ENCODE measurements around the gene SST. TPM values are rescaled to one million over a fixed set of nuclear protein-coding genes. Genes with fewer than 3 reads are reported as not detected.

The SST gene
- total and polyA plus RNA-seq, 2 of the 4 experiments (the other 2 are of a cell fraction) = not detected

DNA sequence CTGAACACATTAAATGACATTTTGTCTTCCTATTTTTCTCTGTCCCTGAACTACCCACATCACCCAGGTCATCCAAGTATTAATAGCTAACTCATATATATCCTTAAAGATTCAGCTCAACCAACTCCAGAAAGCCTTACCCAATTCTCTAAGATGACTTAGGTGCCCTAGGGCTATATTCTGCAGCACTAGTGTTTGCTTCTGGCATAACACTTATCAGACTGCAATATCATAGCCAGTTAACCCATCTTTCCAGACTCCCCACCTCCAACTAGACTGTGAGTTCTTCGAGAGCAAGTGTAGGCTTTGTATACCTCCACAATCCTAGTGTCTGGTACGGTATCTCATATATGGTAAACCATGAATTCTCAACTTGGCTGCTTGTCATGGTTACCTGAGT, 50.7 kb downstream of the SST start:
- Histone ChIP-seq H3K4me3 (ENCODE audit: insufficient read depth, low read depth, low read length) (no peak overlapping the region), H3K9ac (ENCODE audit: low read depth, low read length) (no peak overlapping the region), H2AK9ac (replicated peaks; ENCODE audit: low read depth, low read length, poor library complexity) (no peak overlapping the region), H4K91ac (ENCODE audit: insufficient read depth, low read depth, low read length) (no peak overlapping the region), H3K27me3 (ENCODE audit: control insufficient read depth, insufficient read depth, low read length) (peaks cover 12% of the 10 kb centered on the region), H3K18ac (ENCODE audit: low read depth, low read length) (no peak overlapping the region), H2BK20ac (ENCODE audit: low read depth, low read length) (no peak overlapping the region), H3K9me3 (ENCODE audit: control insufficient read depth, insufficient read depth, low read length) (no peaks in the 10 kb centered on the region), H3K4me2 (ENCODE audit: low read depth, low read length) (no peak overlapping the region), H2AFZ (replicated peaks; ENCODE audit: low read length, poor library complexity) (no peak overlapping the region), H3K27ac (ENCODE audit: insufficient read depth, low read length) (no peak overlapping the region), H3K56ac (ENCODE audit: extremely low read depth, insufficient read depth, low read length) (no peak overlapping the region), H4K5ac (ENCODE audit: low read depth, low read length) (no peak overlapping the region), H3K23ac (ENCODE audit: low read depth, low read length) (no peak overlapping the region), H3K36me3 (ENCODE audit: control insufficient read depth, insufficient read depth, low read length) (no peaks in the 10 kb centered on the region), H3K79me1 (ENCODE audit: low read depth in 1 of 2, low read length in 2 of 2) (no peaks in the 10 kb centered on the region), H3K4ac (ENCODE audit: low read depth, low read length) (no peak overlapping the region), H2BK15ac (ENCODE audit: low read depth, low read length) (no peak overlapping the region), H4K20me1 (ENCODE audit: insufficient read depth, low read length) (no peaks in the 10 kb centered on the region), H2BK120ac (ENCODE audit: low read depth, low read length) (no peak overlapping the region), H3K9me1 (ENCODE audit: insufficient read depth, low read length) (no peaks in the 10 kb centered on the region), H4K8ac (ENCODE audit: low read depth in 2 of 2, low read length in 2 of 2) (no peak overlapping the region), H2BK5ac (ENCODE audit: low read depth, low read length, poor library complexity, severe bottlenecking) (no peak overlapping the region), H3K14ac (replicated peaks; ENCODE audit: low read depth, low read length) (no peak overlapping the region), H2AK5ac (ENCODE audit: low read depth, low read length) (no peak overlapping the region), H3K4me1 (ENCODE audit: control insufficient read depth, insufficient read depth, low read length) (no peaks in the 10 kb centered on the region)
- no peak for DNase-seq
- POLR2A ChIA-PET (ENCODE audit: unreplicated experiment) = no interaction called here
- no peak for ATAC-seq (ENCODE audit: low read depth)
- dilution Hi-C loops (cut with HindIII; ENCODE audit: low sequenced_read_pairs, unreplicated experiment) = no loop called here
- intact Hi-C loops (cut with micrococcal nuclease) = no loop called here
- TF ChIP-seq MAZ (IDR thresholded peaks at IDR 0.05; ENCODE audit: borderline replicate concordance, low read depth, low read length) (no peak), RCOR1 (IDR thresholded peaks at IDR 0.05; ENCODE audit: insufficient replicate concordance, low read length) (no peak), USF2 (IDR thresholded peaks at IDR 0.05; ENCODE audit: low read depth, low read length) (no peak), CEBPB (IDR thresholded peaks at IDR 0.05; ENCODE audit: low read depth, low read length) (no peak), CHD1 (IDR thresholded peaks at IDR 0.05; ENCODE audit: low read depth, low read length) (no peak), MAFK (IDR thresholded peaks at IDR 0.05; ENCODE audit: low read depth, low read length) (no peak), BHLHE40 (IDR thresholded peaks at IDR 0.05; ENCODE audit: low read depth, low read length) (no peak), NFE2L2 (IDR thresholded peaks at IDR 0.05; ENCODE audit: low read depth, low read length) (no peak), FOS (IDR thresholded peaks at IDR 0.05; ENCODE audit: low read depth, low read length) (no peak), CTCF (conservative IDR thresholded peaks at IDR 0.05; ENCODE audit: low read depth, low read length) (no peak), RAD21 (IDR thresholded peaks at IDR 0.05; ENCODE audit: low read length) (no peak), MXI1 (IDR thresholded peaks at IDR 0.05; ENCODE audit: borderline replicate concordance, low read depth, low read length) (no peak), POLR2A (IDR thresholded peaks at IDR 0.05; ENCODE audit: low read depth, low read length) (no peak), RFX5 (IDR thresholded peaks at IDR 0.05; ENCODE audit: low read depth, low read length) (no peak), SMC3 (IDR thresholded peaks at IDR 0.05; ENCODE audit: low read depth, low read length) (no peak)
- TF ChIP-seq, protein P1, sequence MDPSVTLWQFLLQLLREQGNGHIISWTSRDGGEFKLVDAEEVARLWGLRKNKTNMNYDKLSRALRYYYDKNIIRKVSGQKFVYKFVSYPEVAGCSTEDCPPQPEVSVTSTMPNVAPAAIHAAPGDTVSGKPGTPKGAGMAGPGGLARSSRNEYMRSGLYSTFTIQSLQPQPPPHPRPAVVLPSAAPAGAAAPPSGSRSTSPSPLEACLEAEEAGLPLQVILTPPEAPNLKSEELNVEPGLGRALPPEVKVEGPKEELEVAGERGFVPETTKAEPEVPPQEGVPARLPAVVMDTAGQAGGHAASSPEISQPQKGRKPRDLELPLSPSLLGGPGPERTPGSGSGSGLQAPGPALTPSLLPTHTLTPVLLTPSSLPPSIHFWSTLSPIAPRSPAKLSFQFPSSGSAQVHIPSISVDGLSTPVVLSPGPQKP (IDR thresholded peaks at IDR 0.05; ENCODE audit: borderline replicate concordance, low read depth, low read length) = no peak
- no CpG with 5 or more reads among the region's 2 CpGs for WGBS, 2 experiments (ENCODE audit: extremely low coverage in 2 of 2, insufficient read length in 1 of 2)
- in situ Hi-C loops (cut with MboI; ENCODE audit: low sequenced_read_pairs) = no loop called here
- CTCF ChIA-PET = interaction anchor here (1.2 to 1.3 kb wide), 2 partner anchors 60 to 300 kb away, joined by 3 to 4 read pairs; no protein-coding TSS in a partner anchor
- no TSS peak for BruUV-seq (replicated peaks)

All from IMR-90 (cell line).